WTC11 (cell line): ENCODE results near the gene FILIP1L. TPM values are rescaled to one million over a fixed set of nuclear protein-coding genes. Genes with fewer than 3 reads are reported as not detected.

Experiments used
- ATAC-seq: fragments of 200-7000 bp; cut with Tn5 transposase; 2 replicates; pipeline ENCODE4 v1.10.0; 2021; ENCODE audit warnings: mild to moderate bottlenecking, moderate library complexity
- CTCF ChIA-PET: fragments of 300-600 bp; sonication (Branson Sonifier 250); formaldehyde crosslinking; loops from one replicate; lab custom pipeline; 2021; ENCODE audit warnings: antibody characterized with exemption; lab: Charles Lee
- POLR2A ChIA-PET: fragments of 350-600 bp; sonication (Branson Sonifier 250); formaldehyde crosslinking; loops from one replicate; lab custom pipeline; 2021; ENCODE audit warnings: antibody characterized with exemption; lab: Charles Lee
- DNase-seq: peaks from one replicate; pipeline ENCODE4 v3.0.0; 2021; ENCODE audit warnings: low spot score
- H3K27ac Mint-ChIP-seq: 2 replicates; pipeline ENCODE4 v1.8.0; 2021; ENCODE audit warnings: mixed read lengths
- H3K27me3 Mint-ChIP-seq: 2 replicates; pipeline ENCODE4 v1.8.0; 2021; ENCODE audit warnings: low read depth, mild to moderate bottlenecking, moderate library complexity, mixed read lengths
- H3K36me3 Mint-ChIP-seq: 2 replicates; pipeline ENCODE4 v1.8.0; 2021; ENCODE audit warnings: mixed read lengths
- H3K4me1 Mint-ChIP-seq: 2 replicates; pipeline ENCODE4 v1.8.0; 2022; ENCODE audit warnings: mixed read lengths
- H3K4me3 Mint-ChIP-seq: 2 replicates; pipeline ENCODE4 v1.8.0; 2021; ENCODE audit warnings: mild to moderate bottlenecking, moderate library complexity, mixed read lengths
- H3K9me3 Mint-ChIP-seq: 2 replicates; pipeline ENCODE4 v1.8.0; 2021; ENCODE audit warnings: mixed read lengths
- CREM ChIP-seq: sonication (generic); formaldehyde crosslinking; IDR thresholded peaks from 2 replicates; pipeline ENCODE4 v1.8.1; 2022; ENCODE audit warnings: mild to moderate bottlenecking, missing genetic modification reagents, moderate library complexity
- NFYB ChIP-seq: sonication (generic); formaldehyde crosslinking; conservative IDR thresholded peaks from 2 replicates; pipeline ENCODE4 v1.8.0; 2022; ENCODE audit warnings: low read depth, missing genetic modification reagents
- NR1H2 ChIP-seq: sonication (generic); formaldehyde crosslinking; IDR thresholded peaks from 2 replicates; pipeline ENCODE4 v1.9.0; 2021; ENCODE audit warnings: mild to moderate bottlenecking, moderate library complexity, missing genetic modification reagents
- NR2C2 ChIP-seq: sonication (generic); formaldehyde crosslinking; IDR thresholded peaks from 2 replicates; pipeline ENCODE4 v1.8.0; 2022; ENCODE audit warnings: mild to moderate bottlenecking, missing genetic modification reagents
- RELA ChIP-seq: sonication (generic); formaldehyde crosslinking; IDR thresholded peaks from 2 replicates; pipeline ENCODE4 v1.8.1; 2022; ENCODE audit warnings: missing genetic modification reagents, mild to moderate bottlenecking, borderline replicate concordance
- SOX15 ChIP-seq: fragments of 250-450 bp; sonication (Bioruptor Pico); IDR thresholded peaks from 2 replicates; pipeline ENCODE4 v1.9.0; 2021; ENCODE audit warnings: mild to moderate bottlenecking
- TEAD1 ChIP-seq: sonication (generic); formaldehyde crosslinking; IDR thresholded peaks from 2 replicates; pipeline ENCODE4 v1.8.0; 2022; ENCODE audit warnings: mild to moderate bottlenecking, missing genetic modification reagents
- TP53 ChIP-seq: sonication (generic); formaldehyde crosslinking; IDR thresholded peaks from 2 replicates; pipeline ENCODE4 v1.8.1; 2023; ENCODE audit warnings: mild to moderate bottlenecking, missing genetic modification reagents
- total RNA-seq: library from RNA; stranded (reverse); gene quantifications from 3 replicates; pipeline ENCODE4 v1.2.3, GENCODE V29; 2021
- TF ChIP-seq, protein P1 (sequence below): sonication (generic); formaldehyde crosslinking; IDR thresholded peaks from 2 replicates; pipeline ENCODE4 v1.8.1; 2023; ENCODE audit warnings: mild to moderate bottlenecking, missing genetic modification reagents, borderline replicate concordance
- TF ChIP-seq, protein P2 (sequence below): sonication (generic); formaldehyde crosslinking; IDR thresholded peaks from 2 replicates; pipeline ENCODE4 v1.8.0; 2022; ENCODE audit warnings: mild to moderate bottlenecking, missing genetic modification reagents
- TF ChIP-seq, protein P3 (sequence below): sonication (generic); formaldehyde crosslinking; IDR thresholded peaks from 2 replicates; pipeline ENCODE4 v1.8.1; 2023; ENCODE audit warnings: mild to moderate bottlenecking, missing genetic modification reagents, moderate library complexity
- TF ChIP-seq, protein P4 (sequence below): fragments of 250-450 bp; sonication (Bioruptor Pico); IDR thresholded peaks from 2 replicates; pipeline ENCODE4 v1.9.0; 2021; ENCODE audit warnings: mild to moderate bottlenecking
- TF ChIP-seq, protein P5 (sequence below): fragments of 250-450 bp; sonication (Bioruptor Pico); IDR thresholded peaks from 2 replicates; pipeline ENCODE4 v1.8.0; 2021; ENCODE audit warnings: mild to moderate bottlenecking

Gene FILIP1L
- total RNA-seq, 1 experiment from 2014 or later: 0.17 TPM

- TF ChIP-seq, protein P1, sequence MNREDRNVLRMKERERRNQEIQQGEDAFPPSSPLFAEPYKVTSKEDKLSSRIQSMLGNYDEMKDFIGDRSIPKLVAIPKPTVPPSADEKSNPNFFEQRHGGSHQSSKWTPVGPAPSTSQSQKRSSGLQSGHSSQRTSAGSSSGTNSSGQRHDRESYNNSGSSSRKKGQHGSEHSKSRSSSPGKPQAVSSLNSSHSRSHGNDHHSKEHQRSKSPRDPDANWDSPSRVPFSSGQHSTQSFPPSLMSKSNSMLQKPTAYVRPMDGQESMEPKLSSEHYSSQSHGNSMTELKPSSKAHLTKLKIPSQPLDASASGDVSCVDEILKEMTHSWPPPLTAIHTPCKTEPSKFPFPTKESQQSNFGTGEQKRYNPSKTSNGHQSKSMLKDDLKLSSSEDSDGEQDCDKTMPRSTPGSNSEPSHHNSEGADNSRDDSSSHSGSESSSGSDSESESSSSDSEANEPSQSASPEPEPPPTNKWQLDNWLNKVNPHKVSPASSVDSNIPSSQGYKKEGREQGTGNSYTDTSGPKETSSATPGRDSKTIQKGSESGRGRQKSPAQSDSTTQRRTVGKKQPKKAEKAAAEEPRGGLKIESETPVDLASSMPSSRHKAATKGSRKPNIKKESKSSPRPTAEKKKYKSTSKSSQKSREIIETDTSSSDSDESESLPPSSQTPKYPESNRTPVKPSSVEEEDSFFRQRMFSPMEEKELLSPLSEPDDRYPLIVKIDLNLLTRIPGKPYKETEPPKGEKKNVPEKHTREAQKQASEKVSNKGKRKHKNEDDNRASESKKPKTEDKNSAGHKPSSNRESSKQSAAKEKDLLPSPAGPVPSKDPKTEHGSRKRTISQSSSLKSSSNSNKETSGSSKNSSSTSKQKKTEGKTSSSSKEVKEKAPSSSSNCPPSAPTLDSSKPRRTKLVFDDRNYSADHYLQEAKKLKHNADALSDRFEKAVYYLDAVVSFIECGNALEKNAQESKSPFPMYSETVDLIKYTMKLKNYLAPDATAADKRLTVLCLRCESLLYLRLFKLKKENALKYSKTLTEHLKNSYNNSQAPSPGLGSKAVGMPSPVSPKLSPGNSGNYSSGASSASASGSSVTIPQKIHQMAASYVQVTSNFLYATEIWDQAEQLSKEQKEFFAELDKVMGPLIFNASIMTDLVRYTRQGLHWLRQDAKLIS (CRISPR knock-in tag): no peak
- TF ChIP-seq TEAD1 (no peak), SOX15 (CRISPR knock-in tag) (no peak), NFYB (no peak), NR1H2 (no peak), CREM (CRISPR knock-in tag) (no peak), TP53 (CRISPR knock-in tag) (no peak), NR2C2 (CRISPR knock-in tag) (no peak)
- TF ChIP-seq, protein P2, sequence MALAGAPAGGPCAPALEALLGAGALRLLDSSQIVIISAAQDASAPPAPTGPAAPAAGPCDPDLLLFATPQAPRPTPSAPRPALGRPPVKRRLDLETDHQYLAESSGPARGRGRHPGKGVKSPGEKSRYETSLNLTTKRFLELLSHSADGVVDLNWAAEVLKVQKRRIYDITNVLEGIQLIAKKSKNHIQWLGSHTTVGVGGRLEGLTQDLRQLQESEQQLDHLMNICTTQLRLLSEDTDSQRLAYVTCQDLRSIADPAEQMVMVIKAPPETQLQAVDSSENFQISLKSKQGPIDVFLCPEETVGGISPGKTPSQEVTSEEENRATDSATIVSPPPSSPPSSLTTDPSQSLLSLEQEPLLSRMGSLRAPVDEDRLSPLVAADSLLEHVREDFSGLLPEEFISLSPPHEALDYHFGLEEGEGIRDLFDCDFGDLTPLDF (CRISPR knock-in tag): no peak
- TF ChIP-seq, protein P3, sequence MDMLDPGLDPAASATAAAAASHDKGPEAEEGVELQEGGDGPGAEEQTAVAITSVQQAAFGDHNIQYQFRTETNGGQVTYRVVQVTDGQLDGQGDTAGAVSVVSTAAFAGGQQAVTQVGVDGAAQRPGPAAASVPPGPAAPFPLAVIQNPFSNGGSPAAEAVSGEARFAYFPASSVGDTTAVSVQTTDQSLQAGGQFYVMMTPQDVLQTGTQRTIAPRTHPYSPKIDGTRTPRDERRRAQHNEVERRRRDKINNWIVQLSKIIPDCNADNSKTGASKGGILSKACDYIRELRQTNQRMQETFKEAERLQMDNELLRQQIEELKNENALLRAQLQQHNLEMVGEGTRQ (CRISPR knock-in tag): no peak
- TF ChIP-seq, protein P4, sequence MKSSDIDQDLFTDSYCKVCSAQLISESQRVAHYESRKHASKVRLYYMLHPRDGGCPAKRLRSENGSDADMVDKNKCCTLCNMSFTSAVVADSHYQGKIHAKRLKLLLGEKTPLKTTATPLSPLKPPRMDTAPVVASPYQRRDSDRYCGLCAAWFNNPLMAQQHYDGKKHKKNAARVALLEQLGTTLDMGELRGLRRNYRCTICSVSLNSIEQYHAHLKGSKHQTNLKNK (CRISPR knock-in tag): no peak
- TF ChIP-seq, protein P5, sequence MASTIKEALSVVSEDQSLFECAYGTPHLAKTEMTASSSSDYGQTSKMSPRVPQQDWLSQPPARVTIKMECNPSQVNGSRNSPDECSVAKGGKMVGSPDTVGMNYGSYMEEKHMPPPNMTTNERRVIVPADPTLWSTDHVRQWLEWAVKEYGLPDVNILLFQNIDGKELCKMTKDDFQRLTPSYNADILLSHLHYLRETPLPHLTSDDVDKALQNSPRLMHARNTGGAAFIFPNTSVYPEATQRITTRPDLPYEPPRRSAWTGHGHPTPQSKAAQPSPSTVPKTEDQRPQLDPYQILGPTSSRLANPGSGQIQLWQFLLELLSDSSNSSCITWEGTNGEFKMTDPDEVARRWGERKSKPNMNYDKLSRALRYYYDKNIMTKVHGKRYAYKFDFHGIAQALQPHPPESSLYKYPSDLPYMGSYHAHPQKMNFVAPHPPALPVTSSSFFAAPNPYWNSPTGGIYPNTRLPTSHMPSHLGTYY (CRISPR knock-in tag): no peak
These were observed 185.2 kb downstream of the FILIP1L start (continued) for GRCh38 chr3:99928771-99929744.

- ChIA-PET POLR2A (no interaction called here), CTCF (interaction anchor here (0.6 to 1.9 kb wide), 4 partner anchors 8 to 18 kb away, joined by 3 to 5 read pairs (median 4); no protein-coding TSS in a partner anchor)
- TF ChIP-seq RELA: no peak
- TF ChIP-seq NR1H2: no peak
- Mint-ChIP-seq H3K4me1 (peaks cover 75% of the 10 kb centered on the region), H3K36me3 (no peaks in the 10 kb centered on the region), H3K9me3 (no peaks in the 10 kb centered on the region), H3K27me3 (no peaks in the 10 kb centered on the region; the same call in 1 of the 2 replicates), H3K27ac (peak overlapping the region; percentile 98), H3K4me3 (peak overlapping the region; percentile 48)
- ATAC-seq (peak; percentile 77), DNase-seq (peak; percentile 45)
These were observed 186.4 kb downstream of the FILIP1L start for GRCh38 chr3:99927671-99928457.
